Measurements from ENCODE around the gene SDF4.

Gene SDF4

DNA sequence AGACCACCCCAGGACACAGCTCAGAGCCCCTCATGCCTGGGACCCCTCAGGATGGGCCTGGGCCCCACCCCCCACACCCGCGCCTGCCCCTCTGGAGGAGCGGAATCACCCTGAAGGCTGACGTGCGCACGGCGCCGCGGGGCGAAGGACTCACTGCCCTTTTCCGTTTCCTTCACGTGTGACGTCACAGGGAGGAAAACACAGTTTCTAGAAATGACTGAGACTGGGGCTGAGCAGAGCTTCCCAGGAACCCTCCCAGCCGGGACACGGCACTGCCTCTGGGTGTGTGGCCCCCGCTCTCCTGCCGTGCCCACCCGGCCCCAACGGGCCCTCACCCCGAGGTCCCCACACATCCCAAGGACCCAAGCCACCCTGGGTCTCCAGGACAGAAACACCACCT lies 12.5 kb downstream of the SDF4 start:
- Histone ChIP-seq H3K4me1 (ENCODE audit: control insufficient read depth, low read length) (peaks cover 10% of the 10 kb centered on the region), H3F3A (ENCODE audit: control insufficient read depth, insufficient read depth) (no peaks in the 10 kb centered on the region)

DNA sequence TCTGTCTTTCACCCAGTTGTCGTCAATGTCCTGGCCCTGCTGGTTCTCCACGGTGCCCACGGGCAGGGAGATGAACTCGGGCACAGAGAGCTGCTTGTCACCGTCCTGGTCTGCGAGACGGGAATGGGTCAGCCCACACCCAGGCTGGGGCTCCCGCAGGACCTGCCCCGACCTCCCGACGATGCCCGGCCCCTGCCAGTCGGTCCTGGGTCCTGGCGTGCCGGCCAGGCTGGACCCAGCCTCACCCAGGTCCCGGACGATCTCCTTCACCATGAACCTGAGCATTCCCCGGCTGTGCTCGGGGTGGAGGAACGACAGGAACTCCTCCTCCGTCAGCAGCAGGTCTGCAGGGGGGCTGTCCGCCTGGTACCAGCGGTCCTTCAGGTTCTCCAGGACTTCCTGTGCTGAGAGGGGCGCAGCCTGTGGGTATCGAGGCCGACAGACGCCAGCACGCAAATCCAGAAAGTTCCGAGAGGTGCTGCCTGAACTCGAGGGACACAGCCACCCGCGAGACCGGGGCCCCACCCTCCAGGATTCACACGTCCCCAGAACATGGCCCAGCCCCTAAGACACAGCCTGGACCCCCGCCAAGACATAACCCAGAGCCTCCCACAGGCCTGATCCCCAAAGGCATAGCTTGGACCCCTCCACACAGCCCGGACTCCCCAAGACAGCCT lies 13.1 kb downstream of the SDF4 start:
- Histone ChIP-seq H3K4me1 (ENCODE audit: control insufficient read depth, low read length) (peaks cover 10% of the 10 kb centered on the region), H3K27me3 (ENCODE audit: control insufficient read depth, low read length) (no peaks in the 10 kb centered on the region), H3K4me3 (ENCODE audit: low read length) (no peak overlapping the region), H3K9me3 (ENCODE audit: control insufficient read depth, insufficient read depth, low read length) (no peaks in the 10 kb centered on the region), H3K9me2 (replicated peaks; ENCODE audit: control insufficient read depth, low read length) (no peaks in the 10 kb centered on the region), H3K36me3 (ENCODE audit: control insufficient read depth, low read length) (peaks cover 45% of the 10 kb centered on the region), H3K27ac (ENCODE audit: low read depth, low read length) (no peak overlapping the region), H3K79me2 (ENCODE audit: control insufficient read depth, low read length) (0 out of 2 replicates have a peak, but pooled peaks cover 3% of the 10 kb centered on the region), H3K4me2 (ENCODE audit: low read length) (no peak overlapping the region), H3F3A (ENCODE audit: control insufficient read depth, insufficient read depth) (no peaks in the 10 kb centered on the region), H4K20me1 (ENCODE audit: control insufficient read depth, insufficient read depth, low read depth, low read length) (no peaks in the 10 kb centered on the region)
- TF ChIP-seq EZH2phosphoT487 (IDR thresholded peaks at IDR 0.05; ENCODE audit: borderline replicate concordance, low read length) (no peak), CTCF (IDR thresholded peaks at IDR 0.05; ENCODE audit: low read depth, low read length, poor library complexity, severe bottlenecking) (no peak)

More for the DNA sequence above, 12.5 kb downstream of the SDF4 start:
- Histone ChIP-seq H3K9me2 (replicated peaks; ENCODE audit: control insufficient read depth, low read length) (no peaks in the 10 kb centered on the region), H3K27ac (ENCODE audit: low read depth, low read length) (no peak overlapping the region), H3K27me3 (ENCODE audit: control insufficient read depth, low read length) (no peaks in the 10 kb centered on the region), H3K4me2 (ENCODE audit: low read length) (no peak overlapping the region), H3K4me3 (ENCODE audit: low read length) (no peak overlapping the region), H3K79me2 (ENCODE audit: control insufficient read depth, low read length) (0 out of 2 replicates have a peak, but pooled peaks cover 3% of the 10 kb centered on the region), H3K36me3 (ENCODE audit: control insufficient read depth, low read length) (peaks cover 49% of the 10 kb centered on the region), H3K9me3 (ENCODE audit: control insufficient read depth, insufficient read depth, low read length) (no peaks in the 10 kb centered on the region), H4K20me1 (ENCODE audit: control insufficient read depth, insufficient read depth, low read depth, low read length) (no peaks in the 10 kb centered on the region)
- TF ChIP-seq CTCF (IDR thresholded peaks at IDR 0.05; ENCODE audit: low read depth, low read length, poor library complexity, severe bottlenecking): no peak
- TF ChIP-seq EZH2phosphoT487 (IDR thresholded peaks at IDR 0.05; ENCODE audit: borderline replicate concordance, low read length): no peak

DNA sequence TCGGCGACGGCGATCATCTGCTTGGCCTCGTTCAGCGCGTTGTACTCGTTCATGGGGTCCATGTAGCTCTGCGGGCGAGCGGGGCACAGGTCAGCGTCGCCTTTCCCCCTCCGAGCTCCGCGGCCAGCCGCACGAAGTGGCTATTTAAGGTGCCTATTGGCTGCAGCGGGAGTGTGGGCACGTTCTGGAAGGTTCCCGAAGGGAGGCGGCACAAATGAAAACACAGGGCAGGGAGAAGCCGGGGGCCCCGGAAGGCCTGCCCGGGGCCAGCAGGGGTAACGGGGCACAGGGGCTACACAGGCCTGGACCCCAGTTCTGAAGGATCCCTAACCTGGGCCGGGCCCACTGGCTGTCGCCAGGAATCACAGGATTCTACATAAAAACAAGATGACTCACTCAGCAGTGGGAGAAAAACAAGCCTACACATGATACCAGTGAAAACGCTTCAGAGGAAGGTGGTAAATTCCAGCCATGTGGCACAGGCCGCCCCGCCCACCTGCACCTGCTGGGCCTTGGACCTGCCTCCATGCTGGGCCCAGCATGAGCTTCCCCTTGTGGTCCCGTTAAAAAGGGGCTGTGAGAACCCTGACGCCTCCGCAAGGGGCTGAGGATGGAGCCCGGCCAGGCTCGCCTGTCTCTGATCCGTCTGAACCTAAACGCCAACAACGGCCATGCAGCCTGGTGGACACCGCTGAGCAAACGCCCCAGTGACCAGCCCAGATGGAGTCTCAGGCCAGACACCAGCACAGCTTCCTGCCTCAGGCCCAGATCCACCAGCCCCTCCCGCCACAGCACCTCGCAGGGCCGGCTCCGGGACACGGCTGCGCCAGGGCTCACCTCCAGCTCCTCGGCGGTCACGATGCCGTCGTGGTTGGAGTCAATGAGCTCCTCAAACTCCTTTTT lies 13.9 kb downstream of the SDF4 start:
- Histone ChIP-seq H3K9me2 (replicated peaks; ENCODE audit: control insufficient read depth, low read length) (no peaks in the 10 kb centered on the region), H3K4me3 (ENCODE audit: low read length) (no peak overlapping the region), H3K4me2 (ENCODE audit: low read length) (no peak overlapping the region), H3K79me2 (ENCODE audit: control insufficient read depth, low read length) (0 out of 2 replicates have a peak, but pooled peaks cover 1% of the 10 kb centered on the region), H3K27me3 (ENCODE audit: control insufficient read depth, low read length) (no peaks in the 10 kb centered on the region; the same call in 1 of the 2 replicates), H3K36me3 (ENCODE audit: control insufficient read depth, low read length) (peaks cover 39% of the 10 kb centered on the region), H4K20me1 (ENCODE audit: control insufficient read depth, insufficient read depth, low read depth, low read length) (no peaks in the 10 kb centered on the region), H3K9me3 (ENCODE audit: control insufficient read depth, insufficient read depth, low read length) (no peaks in the 10 kb centered on the region), H3K4me1 (ENCODE audit: control insufficient read depth, low read length) (peaks cover 12% of the 10 kb centered on the region), H3F3A (ENCODE audit: control insufficient read depth, insufficient read depth) (no peaks in the 10 kb centered on the region), H3K27ac (ENCODE audit: low read depth, low read length) (no peak overlapping the region)
- TF ChIP-seq EZH2phosphoT487 (IDR thresholded peaks at IDR 0.05; ENCODE audit: borderline replicate concordance, low read length) (no peak), CTCF (IDR thresholded peaks at IDR 0.05; ENCODE audit: low read depth, low read length, poor library complexity, severe bottlenecking) (no peak)
